B cell (primary cell): ENCODE results near the gene FREM3.

Experiments used
- EZH2 ChIP-seq: IDR thresholded peaks from 2 replicates; pipeline ENCODE4 v1.6.1; 2012; ENCODE audit warnings: borderline replicate concordance, low read depth, mild to moderate bottlenecking, moderate library complexity, low read length; ENCODE audit not compliant: insufficient read depth, poor library complexity, severe bottlenecking
- TF ChIP-seq, protein P1 (sequence below): fragments of 200-600 bp; IDR thresholded peaks from one replicate; pipeline ENCODE4 v1.8.0; 2022; ENCODE audit warnings: antibody characterized with exemption, mild to moderate bottlenecking

DNA sequence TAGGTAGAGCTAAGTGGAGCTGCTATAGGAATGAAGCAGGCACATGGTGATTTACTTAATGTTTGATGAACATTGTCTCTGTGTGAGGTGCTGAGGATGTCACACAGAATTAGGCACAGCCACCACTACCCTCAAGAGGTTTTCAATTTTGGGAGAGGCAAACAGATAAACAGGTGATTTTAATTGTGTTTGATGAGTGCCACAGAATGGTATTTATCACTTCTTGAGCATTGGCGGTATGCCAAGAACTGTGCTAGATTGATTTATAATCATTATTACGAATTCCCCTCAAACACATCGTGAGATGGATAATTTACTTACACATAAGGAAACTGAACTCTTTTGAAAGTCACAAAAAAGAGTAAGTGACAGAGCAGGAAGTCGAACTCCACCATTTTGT, 74.8 kb downstream of the FREM3 start:
- TF ChIP-seq, protein P1, sequence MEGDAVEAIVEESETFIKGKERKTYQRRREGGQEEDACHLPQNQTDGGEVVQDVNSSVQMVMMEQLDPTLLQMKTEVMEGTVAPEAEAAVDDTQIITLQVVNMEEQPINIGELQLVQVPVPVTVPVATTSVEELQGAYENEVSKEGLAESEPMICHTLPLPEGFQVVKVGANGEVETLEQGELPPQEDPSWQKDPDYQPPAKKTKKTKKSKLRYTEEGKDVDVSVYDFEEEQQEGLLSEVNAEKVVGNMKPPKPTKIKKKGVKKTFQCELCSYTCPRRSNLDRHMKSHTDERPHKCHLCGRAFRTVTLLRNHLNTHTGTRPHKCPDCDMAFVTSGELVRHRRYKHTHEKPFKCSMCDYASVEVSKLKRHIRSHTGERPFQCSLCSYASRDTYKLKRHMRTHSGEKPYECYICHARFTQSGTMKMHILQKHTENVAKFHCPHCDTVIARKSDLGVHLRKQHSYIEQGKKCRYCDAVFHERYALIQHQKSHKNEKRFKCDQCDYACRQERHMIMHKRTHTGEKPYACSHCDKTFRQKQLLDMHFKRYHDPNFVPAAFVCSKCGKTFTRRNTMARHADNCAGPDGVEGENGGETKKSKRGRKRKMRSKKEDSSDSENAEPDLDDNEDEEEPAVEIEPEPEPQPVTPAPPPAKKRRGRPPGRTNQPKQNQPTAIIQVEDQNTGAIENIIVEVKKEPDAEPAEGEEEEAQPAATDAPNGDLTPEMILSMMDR = no peak
- no peak for TF ChIP-seq EZH2
